ENCODE results near the gene HIBADH. TPM values are rescaled to one million over a fixed set of nuclear protein-coding genes. Genes with fewer than 3 reads are reported as not detected.

Gene HIBADH
- total RNA-seq, 1 donor from 2014 or later: 38.1 TPM

- no peaks in the 10 kb centered on the region for H3K36me3 ChIP-seq
- H3K27me3 ChIP-seq: no peaks in the 10 kb centered on the region
- intact Hi-C loops (cut with DNase I): no loop called here
- no peak overlapping the region for H3K27ac ChIP-seq
- no peaks in the 10 kb centered on the region for H3K4me1 ChIP-seq
- H3K9me3 ChIP-seq: no peaks in the 10 kb centered on the region
- no peak for TF ChIP-seq POLR2A (IDR thresholded peaks at IDR 0.05)
- TF ChIP-seq POLR2AphosphoS5 (IDR thresholded peaks at IDR 0.05; ENCODE audit: insufficient read depth in 1 of 2, low read depth in 1 of 2): no peak
- no peak for TF ChIP-seq CTCF (IDR thresholded peaks at IDR 0.05)
- no peak overlapping the region for H3K4me3 ChIP-seq
- no peak for DNase-seq (ENCODE audit: extremely low spot score in 2 of 2)
Measured at GRCh38 chr7:27553273-27553672, 109.4 kb downstream of the HIBADH start.

- Histone ChIP-seq H3K27ac (no peak overlapping the region), H3K27me3 (no peaks in the 10 kb centered on the region), H3K4me3 (no peak overlapping the region), H3K9me3 (no peaks in the 10 kb centered on the region), H3K36me3 (no peaks in the 10 kb centered on the region), H3K4me1 (peaks cover 5% of the 10 kb centered on the region)
- no peak for TF ChIP-seq POLR2AphosphoS5 (IDR thresholded peaks at IDR 0.05; ENCODE audit: insufficient read depth in 1 of 2, low read depth in 1 of 2)
- TF ChIP-seq CTCF (IDR thresholded peaks at IDR 0.05): no peak
- TF ChIP-seq POLR2A (IDR thresholded peaks at IDR 0.05): no peak
- intact Hi-C loops (cut with DNase I): no loop called here
- DNase-seq (ENCODE audit: extremely low spot score in 2 of 2): no peak
Measured at GRCh38 chr7:27551803-27552400, 110.8 kb downstream of the HIBADH start.

- no peaks in the 10 kb centered on the region for H3K36me3 ChIP-seq
- H3K9me3 ChIP-seq: no peaks in the 10 kb centered on the region
- H3K4me1 ChIP-seq: peaks cover 9% of the 10 kb centered on the region
- TF ChIP-seq POLR2A (IDR thresholded peaks at IDR 0.05) (no peak), CTCF (IDR thresholded peaks at IDR 0.05) (no peak), POLR2AphosphoS5 (IDR thresholded peaks at IDR 0.05; ENCODE audit: insufficient read depth in 1 of 2, low read depth in 1 of 2) (no peak)
- no peak for DNase-seq (ENCODE audit: extremely low spot score in 2 of 2)
- no peaks in the 10 kb centered on the region for H3K27me3 ChIP-seq
- intact Hi-C loops (cut with DNase I): no loop called here
- H3K27ac ChIP-seq: no peak overlapping the region
- no peak overlapping the region for H3K4me3 ChIP-seq
Measured at GRCh38 chr7:27549606-27550005, 113.1 kb downstream of the HIBADH start.

- no peaks in the 10 kb centered on the region for H3K9me3 ChIP-seq
- no peak overlapping the region for H3K4me3 ChIP-seq
- H3K27ac ChIP-seq: no peak overlapping the region
- H3K4me1 ChIP-seq: peaks cover 9% of the 10 kb centered on the region
- TF ChIP-seq POLR2AphosphoS5 (IDR thresholded peaks at IDR 0.05; ENCODE audit: insufficient read depth in 1 of 2, low read depth in 1 of 2) (no peak), POLR2A (IDR thresholded peaks at IDR 0.05) (no peak), CTCF (IDR thresholded peaks at IDR 0.05) (no peak)
- intact Hi-C loops (cut with DNase I): no loop called here
- no peaks in the 10 kb centered on the region for H3K27me3 ChIP-seq
- DNase-seq (ENCODE audit: extremely low spot score in 2 of 2): no peak
- H3K36me3 ChIP-seq: no peaks in the 10 kb centered on the region
Measured at GRCh38 chr7:27548304-27548703, 114.4 kb downstream of the HIBADH start.

- Histone ChIP-seq H3K27me3 (no peaks in the 10 kb centered on the region), H3K27ac (no peak overlapping the region), H3K4me1 (peaks cover 9% of the 10 kb centered on the region), H3K9me3 (no peaks in the 10 kb centered on the region), H3K4me3 (no peak overlapping the region), H3K36me3 (no peaks in the 10 kb centered on the region)
- intact Hi-C loops (cut with DNase I): no loop called here
- no peak for TF ChIP-seq POLR2A (IDR thresholded peaks at IDR 0.05)
- TF ChIP-seq POLR2AphosphoS5 (IDR thresholded peaks at IDR 0.05; ENCODE audit: insufficient read depth in 1 of 2, low read depth in 1 of 2): no peak
- TF ChIP-seq CTCF (IDR thresholded peaks at IDR 0.05): no peak
- DNase-seq (ENCODE audit: extremely low spot score in 2 of 2): no peak
Measured at GRCh38 chr7:27547401-27547800, 115.3 kb downstream of the HIBADH start.

All from vagina (tissue), 2 donors.